Ovary (tissue), 3 donors: Measurements from ENCODE around the gene GALNT4.

Experiments used
- EP300 ChIP-seq: sonication (generic); formaldehyde crosslinking; IDR thresholded peaks from one replicate; pipeline ENCODE4 v1.6.1; 2017; ENCODE audit warnings: antibody characterized with exemption
- POLR2A ChIP-seq: fragments of 450-650 bp; IDR thresholded peaks from one replicate; pipeline ENCODE4 v1.6.1; 2017; ENCODE audit warnings: antibody characterized with exemption, mild to moderate bottlenecking, moderate library complexity
- TF ChIP-seq, protein P1 (sequence below), 3 donors: fragments of 450-650 bp in 2 of 3; fragments of 200-600 bp in 1 of 3; IDR thresholded peaks; one replicate each; pipeline versions ENCODE4 v1.5.1 to v1.8.0; 2016 to 2022; ENCODE audit warnings: antibody characterized with exemption in 3 of 3, mild to moderate bottlenecking in 1 of 3
- donor health status: DM: no; HTN: no; CAD: no.

DNA sequence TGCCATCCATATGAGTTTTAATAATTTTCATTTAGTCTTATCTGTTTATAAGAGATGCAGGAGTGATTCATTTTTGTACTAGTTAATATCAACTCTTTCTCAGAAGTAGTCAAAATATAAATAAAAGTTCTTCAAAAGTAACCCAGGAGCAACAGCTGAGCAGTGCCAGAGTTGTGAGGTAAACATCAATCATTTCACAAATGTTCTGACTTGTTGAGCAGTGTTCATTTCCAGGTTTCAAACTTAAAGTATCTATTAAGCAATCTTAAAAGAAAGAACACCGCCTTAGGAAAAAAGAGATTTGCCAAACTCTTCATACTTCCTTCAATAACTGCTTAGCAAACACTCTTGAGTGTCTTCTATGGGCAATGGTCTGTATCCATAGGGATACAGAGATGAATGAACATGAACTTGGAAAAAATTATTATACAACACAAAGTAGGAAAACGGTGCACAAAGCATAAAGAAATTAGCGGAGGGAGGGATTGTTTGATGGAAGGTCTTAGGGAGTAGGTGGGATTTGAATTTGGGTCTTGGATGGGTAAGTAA, 43.2 kb upstream of the GALNT4 start:
- TF ChIP-seq, protein P1, sequence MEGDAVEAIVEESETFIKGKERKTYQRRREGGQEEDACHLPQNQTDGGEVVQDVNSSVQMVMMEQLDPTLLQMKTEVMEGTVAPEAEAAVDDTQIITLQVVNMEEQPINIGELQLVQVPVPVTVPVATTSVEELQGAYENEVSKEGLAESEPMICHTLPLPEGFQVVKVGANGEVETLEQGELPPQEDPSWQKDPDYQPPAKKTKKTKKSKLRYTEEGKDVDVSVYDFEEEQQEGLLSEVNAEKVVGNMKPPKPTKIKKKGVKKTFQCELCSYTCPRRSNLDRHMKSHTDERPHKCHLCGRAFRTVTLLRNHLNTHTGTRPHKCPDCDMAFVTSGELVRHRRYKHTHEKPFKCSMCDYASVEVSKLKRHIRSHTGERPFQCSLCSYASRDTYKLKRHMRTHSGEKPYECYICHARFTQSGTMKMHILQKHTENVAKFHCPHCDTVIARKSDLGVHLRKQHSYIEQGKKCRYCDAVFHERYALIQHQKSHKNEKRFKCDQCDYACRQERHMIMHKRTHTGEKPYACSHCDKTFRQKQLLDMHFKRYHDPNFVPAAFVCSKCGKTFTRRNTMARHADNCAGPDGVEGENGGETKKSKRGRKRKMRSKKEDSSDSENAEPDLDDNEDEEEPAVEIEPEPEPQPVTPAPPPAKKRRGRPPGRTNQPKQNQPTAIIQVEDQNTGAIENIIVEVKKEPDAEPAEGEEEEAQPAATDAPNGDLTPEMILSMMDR (IDR thresholded peaks at IDR 0.05): no peak
- TF ChIP-seq EP300 (no peak), POLR2A (no peak)
